HG02938 (cell line): Measurements from ENCODE around the gene FNDC10.

ENCODE experiments used
- ATAC-seq: cut with Tn5 transposase; IDR thresholded peaks from one replicate; pipeline ENCODE4 v1.9.1; 2021; ENCODE audit warnings: mild to moderate bottlenecking, moderate library complexity; ENCODE audit not compliant: unreplicated experiment

The FNDC10 gene

DNA sequence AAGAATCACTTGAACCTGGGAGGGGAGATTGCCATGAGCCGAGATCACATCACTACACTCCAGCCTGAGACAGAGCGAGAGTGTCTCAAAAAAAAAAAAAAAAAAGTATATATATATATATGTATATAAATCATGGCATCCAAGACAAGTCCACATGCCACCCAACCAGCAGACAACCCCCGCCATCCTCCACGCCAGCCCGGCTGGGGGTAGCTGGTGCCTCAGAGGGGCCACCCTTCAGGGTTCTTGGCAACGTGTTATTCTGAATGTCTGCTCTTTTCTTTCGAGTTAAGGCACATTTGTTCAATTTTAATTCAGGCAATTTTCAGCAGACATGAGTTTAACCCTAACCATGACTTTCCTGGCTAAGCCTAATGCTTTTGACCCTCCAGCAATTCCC, 49.8 kb downstream of the FNDC10 start:
- ATAC-seq, result no peak

DNA sequence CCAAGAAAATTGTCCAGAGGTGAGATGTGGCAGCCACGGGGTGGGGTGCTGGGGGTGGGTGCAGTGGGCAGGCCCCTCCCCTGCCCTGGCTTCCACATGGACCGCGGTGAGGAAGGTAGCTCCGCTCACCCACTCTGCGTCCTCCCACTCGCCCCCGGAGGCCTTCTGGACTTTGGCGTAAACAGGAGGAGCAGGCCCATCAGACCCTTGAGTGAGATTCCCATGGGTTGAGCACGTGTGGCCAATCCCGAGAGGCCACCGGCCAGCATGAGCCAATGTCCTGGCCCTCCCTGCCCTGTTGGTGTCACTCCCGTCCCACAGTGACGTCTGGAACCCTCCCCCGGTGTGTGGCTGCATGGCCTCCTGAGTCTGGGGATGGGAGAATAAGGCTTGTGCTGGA, 51.3 kb downstream of the FNDC10 start:
- no peak for ATAC-seq
